Tibial nerve (tissue), 4 donors: ENCODE measurements around the gene SLC25A48. TPM values are rescaled to one million over a fixed set of nuclear protein-coding genes. Genes with fewer than 3 reads are reported as not detected.

ENCODE experiments used
- DNase-seq, 2 donors: peaks; one replicate each; pipeline ENCODE4 v3.0.0-alpha.2; 2019; ENCODE audit warnings: low spot score in 2 of 2
- H3K27ac ChIP-seq, 4 donors: fragments of 200-600 bp; sonication (generic) in 3 of 4; one replicate each; pipeline ENCODE4 v1.5.1; 2017 to 2019; ENCODE audit warnings: mild to moderate bottlenecking in 1 of 4
- H3K27me3 ChIP-seq, 2 donors: fragments of 200-600 bp; sonication (generic) in 1 of 2; one replicate each; pipeline versions ENCODE4 v1.5.1 to v1.6.0; 2017 to 2019
- H3K36me3 ChIP-seq, 3 donors: fragments of 200-600 bp; sonication (generic); one replicate each; pipeline ENCODE4 v1.5.1; 2018 to 2019
- H3K4me1 ChIP-seq, 4 donors: fragments of 200-600 bp; sonication (generic) in 3 of 4; one replicate each; pipeline ENCODE4 v1.5.1; 2017 to 2019
- H3K4me3 ChIP-seq, 4 donors: fragments of 200-600 bp; sonication (generic) in 3 of 4; one replicate each; pipeline ENCODE4 v1.5.1; 2017 to 2019; ENCODE audit warnings: mild to moderate bottlenecking in 1 of 4, moderate library complexity in 1 of 4
- H3K9me3 ChIP-seq, 4 donors: fragments of 200-600 bp; sonication (generic) in 3 of 4; one replicate each; pipeline ENCODE4 v1.5.1; 2017 to 2019
- CTCF ChIP-seq, 5 experiments: fragments of 200-600 bp in 3 of 5; fragments of 450-650 bp in 2 of 5; sonication (generic) in 3 of 5; IDR thresholded peaks; one replicate each; pipeline ENCODE4 v1.5.1; 2016 to 2019; ENCODE audit warnings: antibody characterized with exemption in 5 of 5, mild to moderate bottlenecking in 3 of 5, moderate library complexity in 2 of 5
- EP300 ChIP-seq, 2 donors: sonication (generic); formaldehyde crosslinking; IDR thresholded peaks; one replicate each; pipeline ENCODE4 v1.6.1; 2017; ENCODE audit warnings: antibody characterized with exemption in 2 of 2, mild to moderate bottlenecking in 1 of 2
- POLR2A ChIP-seq, 2 donors: fragments of 450-650 bp; IDR thresholded peaks; one replicate each; pipeline ENCODE4 v1.6.1; 2017; ENCODE audit warnings: antibody characterized with exemption in 2 of 2, mild to moderate bottlenecking in 2 of 2, moderate library complexity in 2 of 2
- WGBS, 2 donors: methylation state at CpG; one replicate each; pipeline ENCODE4 v1.1.5; 2018; 5-methylcytosine and 5-hydroxymethylcytosine counted together
- total RNA-seq, 4 donors: library from RNA; depleted of rRNA; stranded (reverse); fragments of >200 nt; gene quantifications; one replicate each; pipeline ENCODE4 v1.1.0, GENCODE V29; 2016

Gene SLC25A48
- total RNA-seq, 4 donors from 2014 or later: 59.4 to 91.2 (median 72.1) TPM

DNA sequence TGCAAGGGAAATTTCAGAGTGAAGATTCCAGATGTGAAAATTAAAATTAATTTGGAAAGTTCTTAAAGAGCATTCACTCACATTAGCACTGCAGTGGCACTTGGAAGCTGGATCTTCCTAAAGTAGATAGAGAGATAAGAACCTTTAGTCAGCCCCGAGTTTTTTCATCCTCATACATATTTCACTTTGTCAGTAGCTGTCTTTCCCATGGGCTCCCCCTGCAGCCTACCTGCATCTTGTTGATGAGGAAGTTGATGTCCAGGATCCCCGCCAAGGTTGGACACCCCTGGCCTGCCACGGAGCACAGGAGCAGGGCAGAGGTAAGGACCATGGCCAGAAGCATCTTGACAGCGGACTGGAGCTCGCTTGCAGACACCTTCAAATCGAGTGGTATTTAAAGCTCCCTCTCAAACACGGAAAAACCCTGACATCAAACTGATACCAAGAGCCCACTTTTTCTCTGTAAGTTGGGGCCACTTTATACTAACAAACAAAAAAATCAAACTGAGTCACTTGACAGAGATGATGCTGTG lies 61.1 kb downstream of the SLC25A48 start, which contains the start of gene IL9:
Gene IL9 (minus strand): TSS at position 368 of the 533 bp plus-strand sequence. CDS start 25 bp downstream, at position 343.
- no peak within 1 kb of the TSS for H3K27ac ChIP-seq
- no peaks in the 10 kb centered on the region for H3K36me3 ChIP-seq
- no peak within 1 kb of the TSS for H3K4me3 ChIP-seq
- DNase-seq: no peak
- peaks cover 0 to 7% of the 10 kb centered on the region in 2 donors for H3K27me3 ChIP-seq
- TF ChIP-seq POLR2A (IDR thresholded peaks at IDR 0.05): no peak
- TF ChIP-seq EP300 (IDR thresholded peaks at IDR 0.05): no peak
- TF ChIP-seq CTCF (IDR thresholded peaks at IDR 0.05): no peak
- H3K4me1 ChIP-seq: no peaks in the 10 kb centered on the region
- 53% methylated on average over 7 of the region's 7 CpGs for WGBS, 2 donors
- no peaks in the 10 kb centered on the region for H3K9me3 ChIP-seq

DNA sequence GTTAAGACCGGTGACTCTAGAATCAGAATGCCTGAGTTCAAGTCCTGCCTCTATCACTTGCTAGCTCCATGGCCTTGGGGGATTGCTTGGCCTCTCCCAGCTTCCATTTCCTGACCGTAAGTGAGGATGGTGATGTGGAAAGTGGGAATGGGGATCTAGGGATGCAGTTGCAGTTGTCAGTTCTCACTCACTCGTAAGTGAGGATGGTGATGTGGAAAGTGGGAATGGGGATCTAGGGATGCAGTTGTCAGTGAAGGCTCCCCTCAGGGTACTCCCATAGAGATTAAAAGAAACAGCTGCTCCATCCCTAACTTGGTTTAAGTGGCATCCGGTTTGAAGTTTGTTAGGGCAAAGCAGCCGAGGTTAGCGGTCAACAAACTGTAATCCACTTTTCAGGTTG lies 64.2 kb downstream of the SLC25A48 start:
- Histone ChIP-seq H3K4me3 (no peak overlapping the region), H3K9me3 (no peaks in the 10 kb centered on the region), H3K27ac (no peak overlapping the region), H3K36me3 (no peaks in the 10 kb centered on the region), H3K4me1 (no peaks in the 10 kb centered on the region), H3K27me3 (peaks cover 0 to 12% of the 10 kb centered on the region in 2 donors)
- no peak for DNase-seq
- TF ChIP-seq CTCF (IDR thresholded peaks at IDR 0.05) (no peak), EP300 (IDR thresholded peaks at IDR 0.05) (no peak), POLR2A (IDR thresholded peaks at IDR 0.05) (no peak)
- 83 to 91% methylated on average over 6 of the region's 6 CpGs for WGBS, 2 donors

DNA sequence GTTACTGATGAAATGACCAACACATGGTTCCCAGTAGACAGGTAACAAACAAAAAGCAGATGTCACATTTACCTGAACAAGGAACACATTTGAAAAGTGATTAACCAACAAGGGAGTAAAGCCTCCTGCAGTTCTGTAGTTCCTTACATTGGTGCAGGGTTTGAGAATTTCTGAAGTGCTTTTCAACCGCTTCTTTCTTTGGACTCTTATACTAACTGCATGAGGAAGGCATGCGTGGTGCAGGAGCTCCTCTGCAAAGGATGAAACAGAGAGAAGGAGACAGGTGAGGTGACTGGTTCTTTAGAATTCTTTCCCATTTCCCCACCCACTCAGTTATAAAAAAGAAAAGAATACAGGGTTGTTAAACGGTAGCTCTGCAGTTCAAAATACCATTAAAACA lies 65.8 kb downstream of the SLC25A48 start:
- no peaks in the 10 kb centered on the region for H3K36me3 ChIP-seq
- peaks cover 0 to 12% of the 10 kb centered on the region in 2 donors for H3K27me3 ChIP-seq
- WGBS, 2 donors: 58 to 66% methylated on average over 3 of the region's 3 CpGs
- no peak overlapping the region for H3K4me3 ChIP-seq
- H3K4me1 ChIP-seq: no peaks in the 10 kb centered on the region
- DNase-seq: no peak
- TF ChIP-seq EP300 (IDR thresholded peaks at IDR 0.05): no peak
- no peak for TF ChIP-seq POLR2A (IDR thresholded peaks at IDR 0.05)
- no peak for TF ChIP-seq CTCF (IDR thresholded peaks at IDR 0.05)
- no peaks in the 10 kb centered on the region for H3K9me3 ChIP-seq
- H3K27ac ChIP-seq: no peak overlapping the region

GRCh38 chr5:135901633-135902032 lies 67.2 kb downstream of the SLC25A48 start:
- H3K36me3 ChIP-seq: no peaks in the 10 kb centered on the region
- TF ChIP-seq POLR2A (IDR thresholded peaks at IDR 0.05) (no peak), EP300 (IDR thresholded peaks at IDR 0.05) (no peak), CTCF (IDR thresholded peaks at IDR 0.05) (no peak)
- DNase-seq: no peak
- no peaks in the 10 kb centered on the region for H3K4me1 ChIP-seq
- H3K9me3 ChIP-seq: no peaks in the 10 kb centered on the region
- no peak overlapping the region for H3K27ac ChIP-seq
- no peak overlapping the region for H3K4me3 ChIP-seq
- WGBS, 2 donors: 48 to 64% methylated on average over 3 of the region's 3 CpGs
- H3K27me3 ChIP-seq: peaks cover 0 to 17% of the 10 kb centered on the region in 2 donors

DNA sequence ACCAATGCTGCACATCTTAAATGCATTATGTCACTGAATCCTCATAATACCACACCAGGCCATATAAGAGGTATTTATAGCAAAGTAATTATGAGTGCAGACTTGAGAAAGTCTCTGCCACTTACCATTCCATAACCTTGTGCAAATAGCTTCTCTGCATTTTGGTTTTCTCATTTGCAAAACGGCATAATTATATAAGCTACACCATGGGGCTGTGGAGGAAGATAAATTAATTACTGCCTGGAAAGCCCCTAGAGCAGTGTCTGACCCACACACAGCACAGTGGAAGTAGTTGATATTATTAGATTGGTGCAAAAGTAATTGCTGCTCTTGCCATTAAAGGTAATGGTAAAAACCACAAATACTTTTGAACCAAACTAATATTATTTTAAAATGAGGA lies 70.7 kb downstream of the SLC25A48 start:
- Histone ChIP-seq H3K4me3 (no peak overlapping the region), H3K4me1 (no peaks in the 10 kb centered on the region)
- 53 to 62% methylated on average over 1 of the region's 1 CpG for WGBS, 2 donors

More for the DNA sequence above, 70.7 kb downstream of the SLC25A48 start:
- TF ChIP-seq EP300 (IDR thresholded peaks at IDR 0.05) (no peak), CTCF (IDR thresholded peaks at IDR 0.05) (no peak), POLR2A (IDR thresholded peaks at IDR 0.05) (no peak)
- no peak for DNase-seq
- no peaks in the 10 kb centered on the region for H3K9me3 ChIP-seq
- H3K27ac ChIP-seq: no peak overlapping the region
- H3K36me3 ChIP-seq: no peaks in the 10 kb centered on the region
- peaks cover 0 to 26% of the 10 kb centered on the region in 2 donors for H3K27me3 ChIP-seq
